IMR-90 (cell line): ENCODE measurements around the gene SASH1. TPM values are rescaled to one million over a fixed set of nuclear protein-coding genes. Genes with fewer than 3 reads are reported as not detected.

Source experiments
- ATAC-seq: fragments of 200-7000 bp; cut with Tn5 transposase; 2 replicates; pipeline ENCODE4 v1.9.1; 2020; ENCODE audit warnings: low read depth, mild to moderate bottlenecking, moderate library complexity
- BruUV-seq: library from RNA; stranded (reverse); fragments of 400-500 nt; replicated peaks from 2 replicates; lab custom pipeline; 2021; lab: Mats Ljungman, UMichigan
- CTCF ChIA-PET: fragments of 300-600 bp; formaldehyde crosslinking; extraction: SDS; loops from one replicate; lab custom pipeline; 2021; ENCODE audit warnings: antibody characterized with exemption; lab: Yijun Ruan, JAX
- POLR2A ChIA-PET: fragments of 300-600 bp; sonication (Branson Sonifier 250); formaldehyde crosslinking; loops from one replicate; lab custom pipeline; 2022; ENCODE audit warnings: antibody characterized with exemption; ENCODE audit not compliant: unreplicated experiment; lab: Charles Lee
- DNase-seq: peaks from one replicate; pipeline ENCODE4 v3.0.0; 2013
- H2AFZ ChIP-seq: replicated peaks from 2 replicates; pipeline ENCODE3; 2013; ENCODE audit warnings: low read length, mild to moderate bottlenecking; ENCODE audit not compliant: poor library complexity
- H2AK5ac ChIP-seq: 2 replicates; pipeline ENCODE4 v1.6.1; 2013; ENCODE audit warnings: low read depth, low read length, inconsistent platforms
- H2AK9ac ChIP-seq: replicated peaks from 2 replicates; pipeline ENCODE3; 2013; ENCODE audit warnings: mild to moderate bottlenecking, low read depth, low read length, moderate library complexity; ENCODE audit not compliant: poor library complexity
- H2BK120ac ChIP-seq: 2 replicates; pipeline ENCODE4 v1.6.1; 2013; ENCODE audit warnings: low read depth, low read length, inconsistent platforms
- H2BK15ac ChIP-seq: 3 replicates; pipeline ENCODE4 v1.6.1; 2013; ENCODE audit warnings: low read depth, low read length, inconsistent platforms
- H2BK20ac ChIP-seq: 2 replicates; pipeline ENCODE4 v1.6.1; 2013; ENCODE audit warnings: low read depth, mild to moderate bottlenecking, inconsistent platforms, low read length, moderate library complexity
- H2BK5ac ChIP-seq: 2 replicates; pipeline ENCODE4 v1.6.1; 2013; ENCODE audit warnings: mild to moderate bottlenecking, low read depth, low read length, inconsistent platforms; ENCODE audit not compliant: poor library complexity, severe bottlenecking
- H3K14ac ChIP-seq: replicated peaks from 2 replicates; pipeline ENCODE4 v1.6.1; 2013; ENCODE audit warnings: low read depth, low read length, inconsistent platforms
- H3K18ac ChIP-seq: 2 replicates; pipeline ENCODE4 v1.6.1; 2013; ENCODE audit warnings: low read depth, low read length, control low read depth
- H3K23ac ChIP-seq: 2 replicates; pipeline ENCODE4 v1.6.1; 2013; ENCODE audit warnings: low read depth, low read length, inconsistent platforms
- H3K27ac ChIP-seq: 2 replicates; pipeline ENCODE4 v1.5.1; 2013; ENCODE audit warnings: mild to moderate bottlenecking, control low read depth, low read length; ENCODE audit not compliant: insufficient read depth
- H3K27me3 ChIP-seq: 2 replicates; pipeline ENCODE4 v1.6.1; 2013; ENCODE audit warnings: low read length; ENCODE audit not compliant: control insufficient read depth, insufficient read depth
- H3K36me3 ChIP-seq: 2 replicates; pipeline ENCODE4 v1.6.1; 2013; ENCODE audit warnings: low read length, mixed read lengths; ENCODE audit not compliant: control insufficient read depth, insufficient read depth
- H3K4ac ChIP-seq: 2 replicates; pipeline ENCODE4 v1.6.1; 2013; ENCODE audit warnings: low read depth, low read length, inconsistent platforms
- H3K4me1 ChIP-seq: 2 replicates; pipeline ENCODE4 v1.6.1; 2013; ENCODE audit warnings: low read length, mixed read lengths; ENCODE audit not compliant: control insufficient read depth, insufficient read depth
- H3K4me2 ChIP-seq: 2 replicates; pipeline ENCODE4 v1.6.1; 2013; ENCODE audit warnings: low read depth, mild to moderate bottlenecking, control low read depth, low read length, moderate library complexity
- H3K4me3 ChIP-seq: 2 replicates; pipeline ENCODE4 v1.5.1; 2013; ENCODE audit warnings: low read depth, mild to moderate bottlenecking, control low read depth, low read length, moderate library complexity; ENCODE audit not compliant: insufficient read depth
- H3K56ac ChIP-seq: 2 replicates; pipeline ENCODE4 v1.6.1; 2013; ENCODE audit warnings: low read length, inconsistent platforms; ENCODE audit not compliant: insufficient read depth; ENCODE audit errors: extremely low read depth
- H3K79me1 ChIP-seq, 2 experiments: 2 replicates each; pipeline ENCODE4 v1.6.1; 2013; ENCODE audit warnings: low read length in 2 of 2, inconsistent platforms in 1 of 2, low read depth in 1 of 2
- H3K9ac ChIP-seq: 2 replicates; pipeline ENCODE4 v1.6.1; 2013; ENCODE audit warnings: low read depth, low read length, control low read depth
- H3K9me1 ChIP-seq: 2 replicates; pipeline ENCODE4 v1.6.1; 2013; ENCODE audit warnings: low read length, inconsistent platforms; ENCODE audit not compliant: insufficient read depth
- H3K9me3 ChIP-seq: 2 replicates; pipeline ENCODE4 v1.6.1; 2013; ENCODE audit warnings: low read length; ENCODE audit not compliant: control insufficient read depth, insufficient read depth
- H4K20me1 ChIP-seq: 2 replicates; pipeline ENCODE4 v1.6.1; 2013; ENCODE audit warnings: low read length, inconsistent platforms; ENCODE audit not compliant: insufficient read depth
- H4K5ac ChIP-seq: 2 replicates; pipeline ENCODE4 v1.6.1; 2013; ENCODE audit warnings: mild to moderate bottlenecking, low read depth, low read length, control low read depth
- H4K8ac ChIP-seq, 2 experiments: 2 replicates each; pipeline ENCODE4 v1.6.1; 2013; ENCODE audit warnings: low read depth in 2 of 2, low read length in 2 of 2, control low read depth in 1 of 2, inconsistent platforms in 1 of 2
- H4K91ac ChIP-seq: 2 replicates; pipeline ENCODE4 v1.6.1; 2013; ENCODE audit warnings: low read depth, low read length, inconsistent platforms; ENCODE audit not compliant: insufficient read depth
- CEBPB ChIP-seq: IDR thresholded peaks from 2 replicates; pipeline ENCODE4 v1.6.1; 2012; ENCODE audit warnings: low read depth, low read length, improper control_type of control experiment
- CTCF ChIP-seq: conservative IDR thresholded peaks from 2 replicates; pipeline ENCODE4 v1.5.1; 2012; ENCODE audit warnings: mild to moderate bottlenecking, low read depth, low read length, improper control_type of control experiment
- NFE2L2 ChIP-seq: fragments of 150-350 bp; IDR thresholded peaks from 2 replicates; pipeline ENCODE4 v1.6.1; 2016; ENCODE audit warnings: low read depth, mild to moderate bottlenecking, low read length
- WGBS, 2 experiments: methylation state at CpG; one replicate each; pipeline versions ENCODE4 v1.1.5 to v1.1.7; 2013; ENCODE audit warnings: missing lambda C conversion rate in 2 of 2; ENCODE audit not compliant: insufficient read length in 1 of 2; ENCODE audit errors: extremely low coverage in 2 of 2; 5-methylcytosine and 5-hydroxymethylcytosine counted together
- dilution Hi-C: fragments of 300-500 bp; cut with HindIII; formaldehyde crosslinking; loops from one replicate; pipeline ENCODE4 v1.14.3; 2018; ENCODE audit warnings: low sequenced_read_pairs; ENCODE audit not compliant: unreplicated experiment
- in situ Hi-C: fragments of 300-500 bp; cut with MboI; formaldehyde crosslinking; loops from 3 replicates; pipeline ENCODE4 v1.14.3; 2019; ENCODE audit warnings: low sequenced_read_pairs, inconsistent platforms, mixed read lengths
- intact Hi-C: fragments of 100-400 bp; cut with micrococcal nuclease; formaldehyde crosslinking; loops from 2 replicates; pipeline ENCODE4 v1.10.0; 2022
- polyA plus RNA-seq, 3 experiments: library from polyadenylated mRNA; depleted of rRNA; stranded (reverse); fragments of >200 nt; gene quantifications; 2 replicates each; pipeline ENCODE4 v1.2.3, GENCODE V29; 2012; ENCODE audit warnings: low replicate concordance in 1 of 3
- total RNA-seq: library from RNA; depleted of rRNA; stranded (reverse); fragments of >200 nt; gene quantifications from 2 replicates; pipeline ENCODE4 v1.2.3, GENCODE V29; 2012

SASH1 gene
- total and polyA plus RNA-seq, 2 of the 4 experiments (the other 2 are of a cell fraction): 11.6 to 16.5 TPM

GRCh38 chr6:148533309-148534107 is 190.9 kb downstream of the SASH1 start:
- 98% methylated on average over 12 of the region's 24 CpGs; no CpG with 5 or more reads in 1 of the 2 experiments for WGBS, 2 experiments
- in situ Hi-C loops: no loop called here
- POLR2A ChIA-PET: no interaction called here

More at GRCh38 chr6:148533309-148534107, 190.9 kb downstream of the SASH1 start:
- Histone ChIP-seq H2AK9ac (peak overlapping the region; percentile 16), H3K4me2 (no peak overlapping the region), H2AK5ac (peak overlapping the region; percentile 93; the same call in 1 of the 2 replicates), H2BK120ac (peak overlapping the region; percentile 97; the same call in 1 of the 2 replicates), H2BK15ac (peak overlapping the region; percentile 38; the same call in 1 of the 3 replicates), H3K27ac (peak overlapping the region; percentile 100), H2BK5ac (peak overlapping the region; percentile 38), H3K18ac (peak overlapping the region; percentile 100; the same call in 1 of the 2 replicates), H4K5ac (peak overlapping the region; percentile 99), H3K9me3 (no peaks in the 10 kb centered on the region), H2BK20ac (no peak overlapping the region), H3K23ac (no peak overlapping the region; the same call in 1 of the 2 replicates), H4K8ac (peak overlapping the region in 1 of 2 experiments; percentile 90; a peak in 1 of 4 replicates), H4K20me1 (no peaks in the 10 kb centered on the region), H3K9ac (no peak overlapping the region), H3K14ac (0 out of 2 replicates have a peak overlapping the region, but pooled peaks have one; percentile 90), H3K36me3 (peaks cover 55% of the 10 kb centered on the region), H3K4me3 (no peak overlapping the region), H2AFZ (no peak overlapping the region), H3K4me1 (peaks cover 35% of the 10 kb centered on the region), H3K56ac (no peak overlapping the region), H3K79me1 (peaks cover 35 to 59% of the 10 kb centered on the region in 2 experiments), H3K9me1 (peaks cover 46% of the 10 kb centered on the region), H3K27me3 (no peaks in the 10 kb centered on the region), H4K91ac (peak overlapping the region; percentile 92; the same call in 1 of the 2 replicates), H3K4ac (peak overlapping the region; percentile 92)
- CTCF ChIA-PET: no interaction called here
- dilution Hi-C loops (no loop called here), intact Hi-C loops (no loop called here)
- no TSS peak for BruUV-seq
- no peak for TF ChIP-seq CTCF
- no peak for TF ChIP-seq CEBPB
- TF ChIP-seq NFE2L2: no peak
- ATAC-seq (no peak), DNase-seq (no peak)
